ENCODE results near the gene ANTKMT.

ANTKMT gene

GRCh38 chr16:768428-768827 lies 47.5 kb downstream of the ANTKMT start:
- Histone ChIP-seq H3K9me3 (no peaks in the 10 kb centered on the region), H3K4me2 (no peak overlapping the region), H3K36me3 (no peaks in the 10 kb centered on the region), H3K9ac (no peak overlapping the region), H3K4me1 (no peaks in the 10 kb centered on the region), H3K27me3 (no peaks in the 10 kb centered on the region), H3K27ac (no peak overlapping the region), H4K20me1 (no peaks in the 10 kb centered on the region), H3K4me3 (no peak overlapping the region)
- no peak for TF ChIP-seq Cebpa-rat (IDR thresholded peaks at IDR 0.05)

DNA sequence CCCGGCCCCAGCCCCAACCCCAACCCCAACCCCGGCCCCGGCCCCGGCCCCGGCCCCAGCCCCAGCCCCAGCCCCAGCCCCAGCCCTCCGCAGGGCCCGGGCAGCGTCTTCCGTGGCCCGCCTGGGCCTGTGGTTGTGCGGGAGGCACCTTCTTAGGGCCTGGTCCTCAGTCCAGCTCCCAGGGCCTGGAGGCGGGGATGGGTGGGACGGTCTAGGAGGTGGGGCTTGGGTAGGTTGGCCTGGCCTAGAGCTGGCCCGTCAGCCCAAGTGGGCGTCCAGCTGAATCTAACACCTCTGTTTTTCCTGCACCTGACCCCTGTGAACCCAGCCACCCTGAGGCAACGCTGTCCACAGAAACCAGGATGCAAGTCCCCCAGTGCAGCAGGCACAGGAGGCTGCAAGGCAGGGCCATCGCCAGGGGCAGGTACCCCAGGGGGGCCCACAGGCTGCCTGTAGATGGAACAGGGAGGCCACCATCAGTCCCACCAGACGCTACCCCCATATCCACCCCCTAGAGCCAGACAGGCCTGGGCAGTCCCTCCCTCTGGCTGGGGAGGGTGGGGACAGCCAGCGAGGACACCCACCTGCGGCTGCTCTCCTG lies 48.3 kb downstream of the ANTKMT start:
- no peak overlapping the region for H3K27ac ChIP-seq
- no peaks in the 10 kb centered on the region for H3K9me3 ChIP-seq
- no peak overlapping the region for H3K4me2 ChIP-seq
- no peak overlapping the region for H3K4me3 ChIP-seq
- no peak overlapping the region for H3K9ac ChIP-seq
- no peaks in the 10 kb centered on the region for H3K27me3 ChIP-seq
- no peak for TF ChIP-seq Cebpa-rat (IDR thresholded peaks at IDR 0.05)
- no peaks in the 10 kb centered on the region for H3K4me1 ChIP-seq
- no peaks in the 10 kb centered on the region for H4K20me1 ChIP-seq
- H3K36me3 ChIP-seq = no peaks in the 10 kb centered on the region

DNA sequence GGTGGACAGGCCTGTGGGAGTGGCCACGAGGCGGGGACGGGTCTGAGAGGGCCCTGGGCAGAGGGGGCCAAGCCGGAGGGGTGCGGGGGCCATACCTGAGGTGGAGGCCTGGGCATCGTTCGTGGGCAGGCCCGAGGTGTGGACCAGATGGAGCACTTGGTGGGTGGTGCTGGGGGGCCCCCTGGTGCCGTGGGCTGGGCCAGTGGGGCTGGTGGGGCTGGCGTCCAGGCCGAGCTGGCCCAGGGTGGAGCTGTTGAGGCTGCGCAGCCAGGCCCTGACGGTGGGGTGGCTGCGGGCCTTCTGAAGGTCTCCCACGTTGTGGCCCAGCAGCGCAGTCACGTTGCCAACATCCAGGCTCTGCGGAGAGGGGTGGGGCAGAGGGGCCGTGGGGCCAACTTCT lies 49.0 kb downstream of the ANTKMT start:
- H3K9me3 ChIP-seq = no peaks in the 10 kb centered on the region
- no peak overlapping the region for H3K4me2 ChIP-seq
- H3K27ac ChIP-seq = no peak overlapping the region
- no peaks in the 10 kb centered on the region for H4K20me1 ChIP-seq
- H3K4me1 ChIP-seq = no peaks in the 10 kb centered on the region
- no peaks in the 10 kb centered on the region for H3K36me3 ChIP-seq
- H3K4me3 ChIP-seq = no peak overlapping the region
- no peaks in the 10 kb centered on the region for H3K27me3 ChIP-seq
- no peak overlapping the region for H3K9ac ChIP-seq
- no peak for TF ChIP-seq Cebpa-rat (IDR thresholded peaks at IDR 0.05)

GRCh38 chr16:770411-770810 lies 49.5 kb downstream of the ANTKMT start:
- no peak for TF ChIP-seq Cebpa-rat (IDR thresholded peaks at IDR 0.05)
- no peak overlapping the region for H3K4me3 ChIP-seq
- H4K20me1 ChIP-seq = no peaks in the 10 kb centered on the region
- no peak overlapping the region for H3K9ac ChIP-seq
- no peak overlapping the region for H3K4me2 ChIP-seq
- H3K36me3 ChIP-seq = no peaks in the 10 kb centered on the region
- H3K4me1 ChIP-seq = peaks cover under 1% of the 10 kb centered on the region; the same call in 1 of the 2 replicates
- no peaks in the 10 kb centered on the region for H3K9me3 ChIP-seq
- no peak overlapping the region for H3K27ac ChIP-seq
- no peaks in the 10 kb centered on the region for H3K27me3 ChIP-seq
